Lower leg skin (tissue), 3 donors: ENCODE results near the gene HKDC1.

ENCODE experiments used
- CTCF ChIP-seq, 3 donors: fragments of 450-650 bp; IDR thresholded peaks; one replicate each; pipeline ENCODE4 v1.5.1; 2016; ENCODE audit warnings: antibody characterized with exemption in 3 of 3, mild to moderate bottlenecking in 3 of 3, moderate library complexity in 2 of 3
- POLR2A ChIP-seq, 2 donors: fragments of 450-650 bp; IDR thresholded peaks; one replicate each; pipeline ENCODE4 v1.6.1; 2016 to 2017; ENCODE audit warnings: antibody characterized with exemption in 2 of 2, mild to moderate bottlenecking in 1 of 2, moderate library complexity in 1 of 2

- no peak for TF ChIP-seq CTCF (IDR thresholded peaks at IDR 0.05)
- no peak for TF ChIP-seq POLR2A (IDR thresholded peaks at IDR 0.05)
Measured at GRCh38 chr10:69232736-69233480, 12.8 kb downstream of the HKDC1 start.
